ENCODE measurements around the gene SLC1A2. TPM values are rescaled to one million over a fixed set of nuclear protein-coding genes. Genes with fewer than 3 reads are reported as not detected.
A peak's percentile ranks its signal among the peaks of the same experiment; 100 is the strongest.

Gene SLC1A2
- total and polyA plus RNA-seq, 4 donors: 0.35 to 17.0 (median 1.1) TPM

GRCh38 chr11:35274909-35275785 lies 144.2 kb downstream of the SLC1A2 start:
- peak; percentile 43 to 77 (median 53) for DNase-seq
- H3K9me3 ChIP-seq (ENCODE audit: control insufficient read depth in 4 of 4, insufficient read depth in 3 of 4, low read length in 3 of 4): no peaks in the 10 kb centered on the region
- no peaks in the 10 kb centered on the region for H3K36me3 ChIP-seq (ENCODE audit: control insufficient read depth in 4 of 4, insufficient read depth in 4 of 4, low read length in 4 of 4)
- ATAC-seq (ENCODE audit: insufficient read depth, low FRiP score): peak; percentile 81
- H3K27ac ChIP-seq (ENCODE audit: low read depth in 1 of 2, low read length in 1 of 2): peak overlapping the region in 1 of 2 donors; percentile 68
- 47 to 67% methylated on average over 6 of the region's 6 CpGs for WGBS, 2 donors
- TF ChIP-seq CTCF (IDR thresholded peaks at IDR 0.05; ENCODE audit: control extremely low read depth, extremely low read depth): no peak
- H3K9ac ChIP-seq (ENCODE audit: insufficient read depth in 1 of 2, low read length in 2 of 2): no peak overlapping the region
- no peak overlapping the region for H3K4me3 ChIP-seq
- peaks cover 0 to 4% (median 2%) of the 10 kb centered on the region in 5 donors for H3K4me1 ChIP-seq (ENCODE audit: control insufficient read depth in 5 of 5, insufficient read depth in 5 of 5, low read length in 5 of 5)
- no peaks in the 10 kb centered on the region for H3K27me3 ChIP-seq (ENCODE audit: control insufficient read depth in 3 of 3, insufficient read depth in 3 of 3, low read length in 2 of 3)

GRCh38 chr11:35272391-35272902 lies 146.9 kb downstream of the SLC1A2 start:
- no peak for ATAC-seq (ENCODE audit: insufficient read depth, low FRiP score)
- Histone ChIP-seq H3K36me3 (ENCODE audit: control insufficient read depth in 4 of 4, insufficient read depth in 4 of 4, low read length in 4 of 4) (no peaks in the 10 kb centered on the region), H3K27me3 (ENCODE audit: control insufficient read depth in 3 of 3, insufficient read depth in 3 of 3, low read length in 2 of 3) (no peaks in the 10 kb centered on the region), H3K9ac (ENCODE audit: insufficient read depth in 1 of 2, low read length in 2 of 2) (no peak overlapping the region), H3K9me3 (ENCODE audit: control insufficient read depth in 4 of 4, insufficient read depth in 3 of 4, low read length in 3 of 4) (no peaks in the 10 kb centered on the region), H3K4me3 (no peak overlapping the region), H3K4me1 (ENCODE audit: control insufficient read depth in 5 of 5, insufficient read depth in 5 of 5, low read length in 5 of 5) (peaks cover 0 to 5% (median 2%) of the 10 kb centered on the region in 5 donors), H3K27ac (ENCODE audit: low read depth in 1 of 2, low read length in 1 of 2) (no peak overlapping the region)
- WGBS, 2 donors: 37 to 69% methylated on average over 5 of the region's 5 CpGs
- no peak for TF ChIP-seq CTCF (IDR thresholded peaks at IDR 0.05; ENCODE audit: control extremely low read depth, extremely low read depth)
- DNase-seq: no peak

- Histone ChIP-seq H3K9me3 (ENCODE audit: control insufficient read depth in 4 of 4, insufficient read depth in 3 of 4, low read length in 3 of 4) (no peaks in the 10 kb centered on the region), H3K36me3 (ENCODE audit: control insufficient read depth in 4 of 4, insufficient read depth in 4 of 4, low read length in 4 of 4) (no peaks in the 10 kb centered on the region), H3K4me3 (no peak overlapping the region), H3K27me3 (ENCODE audit: control insufficient read depth in 3 of 3, insufficient read depth in 3 of 3, low read length in 2 of 3) (no peaks in the 10 kb centered on the region), H3K9ac (ENCODE audit: insufficient read depth in 1 of 2, low read length in 2 of 2) (no peak overlapping the region), H3K27ac (ENCODE audit: low read depth in 1 of 2, low read length in 1 of 2) (no peak overlapping the region), H3K4me1 (ENCODE audit: control insufficient read depth in 5 of 5, insufficient read depth in 5 of 5, low read length in 5 of 5) (peaks cover 0 to 5% (median 2%) of the 10 kb centered on the region in 5 donors)
- no peak for ATAC-seq (ENCODE audit: insufficient read depth, low FRiP score)
- no peak for DNase-seq
- TF ChIP-seq CTCF (IDR thresholded peaks at IDR 0.05; ENCODE audit: control extremely low read depth, extremely low read depth): no peak
- WGBS, 2 donors: 96 to 98% methylated on average over 3 of the region's 3 CpGs
These were observed 148.3 kb downstream of the SLC1A2 start for GRCh38 chr11:35271031-35271430.

Data from lung (tissue), 12 donors.